Neuronal stem cell (in vitro differentiated cells): ENCODE data around the gene ZNF197.
A peak's percentile ranks its signal among the peaks of the same experiment; 100 is the strongest.

ENCODE experiments used
- DNase-seq: peaks from one replicate; pipeline ENCODE4 v3.0.0-alpha.2; 2013; ENCODE audit warnings: low spot score
- H2AFZ ChIP-seq: one replicate; pipeline ENCODE4 v1.6.1; 2013; ENCODE audit warnings: mild to moderate bottlenecking, low read length, inconsistent platforms
- H2AK5ac ChIP-seq: 2 replicates; pipeline ENCODE4 v1.6.1; 2013; ENCODE audit warnings: low read depth, mild to moderate bottlenecking, inconsistent platforms, low read length, moderate library complexity, mixed read lengths
- H2BK120ac ChIP-seq: 2 replicates; pipeline ENCODE4 v1.6.1; 2013; ENCODE audit warnings: low read depth, mild to moderate bottlenecking, inconsistent platforms, low read length, moderate library complexity, mixed read lengths
- H2BK12ac ChIP-seq: one replicate; pipeline ENCODE4 v1.6.1; 2013; ENCODE audit warnings: low read length, inconsistent platforms
- H2BK15ac ChIP-seq: 2 replicates; pipeline ENCODE4 v1.6.1; 2013; ENCODE audit warnings: mild to moderate bottlenecking, low read length, inconsistent platforms, mixed read lengths
- H2BK5ac ChIP-seq: one replicate; pipeline ENCODE4 v1.6.1; 2013; ENCODE audit warnings: inconsistent platforms, mild to moderate bottlenecking, low read length, moderate library complexity
- H3K14ac ChIP-seq: one replicate; pipeline ENCODE4 v1.6.1; 2013; ENCODE audit warnings: low read length, inconsistent platforms
- H3K18ac ChIP-seq: 2 replicates; pipeline ENCODE4 v1.6.1; 2013; ENCODE audit warnings: low read length, inconsistent platforms
- H3K23ac ChIP-seq: 2 replicates; pipeline ENCODE4 v1.6.1; 2013; ENCODE audit warnings: low read depth, mild to moderate bottlenecking, mixed read lengths, low read length, inconsistent platforms; ENCODE audit not compliant: poor library complexity
- H3K27ac ChIP-seq: replicated peaks from 3 replicates; pipeline ENCODE4 v1.5.1; 2013; ENCODE audit warnings: low read length, inconsistent platforms
- H3K27me3 ChIP-seq, 3 experiments: 2 replicates each; pipeline ENCODE4 v1.6.1; 2013; ENCODE audit warnings: low read length in 3 of 3, mild to moderate bottlenecking in 2 of 3, inconsistent platforms in 1 of 3, low read depth in 1 of 3, mixed read lengths in 1 of 3, moderate library complexity in 1 of 3; ENCODE audit not compliant: control insufficient read depth in 3 of 3, insufficient read depth in 3 of 3
- H3K36me3 ChIP-seq, 2 donors: replicated peaks in 1 of 2; 2 replicates each; pipeline ENCODE4 v1.6.1; 2013; ENCODE audit warnings: low read length in 2 of 2; ENCODE audit not compliant: control insufficient read depth in 2 of 2, insufficient read depth in 2 of 2
- H3K4ac ChIP-seq: 2 replicates; pipeline ENCODE4 v1.6.1; 2013; ENCODE audit warnings: inconsistent platforms, mild to moderate bottlenecking, low read length, moderate library complexity
- H3K4me1 ChIP-seq, 2 donors: 1 replicate in 1 of 2; 2 replicates in 1 of 2; pipeline ENCODE4 v1.6.1; 2013; ENCODE audit warnings: low read length in 2 of 2, low read depth in 1 of 2; ENCODE audit not compliant: control insufficient read depth in 2 of 2, insufficient read depth in 1 of 2
- H3K4me2 ChIP-seq: one replicate; pipeline ENCODE4 v1.6.1; 2013; ENCODE audit warnings: mild to moderate bottlenecking, low read length, inconsistent platforms; ENCODE audit not compliant: insufficient read depth, poor library complexity, severe bottlenecking
- H3K4me3 ChIP-seq, 2 donors: 2 replicates each; pipeline ENCODE4 v1.5.1; 2013; ENCODE audit warnings: low read length in 2 of 2, mild to moderate bottlenecking in 2 of 2, inconsistent platforms in 1 of 2, moderate library complexity in 1 of 2
- H3K79me1 ChIP-seq: one replicate; pipeline ENCODE4 v1.6.1; 2013; ENCODE audit warnings: low read depth, mild to moderate bottlenecking, inconsistent platforms, low read length, moderate library complexity
- H3K9ac ChIP-seq: one replicate; pipeline ENCODE4 v1.6.1; 2013; ENCODE audit warnings: mild to moderate bottlenecking, low read depth, low read length, inconsistent platforms; ENCODE audit not compliant: poor library complexity
- H3K9me3 ChIP-seq, 2 donors: replicated peaks in 1 of 2; 2 replicates each; pipeline versions ENCODE3 to v1.6.1; 2013; ENCODE audit warnings: low read length in 2 of 2, mild to moderate bottlenecking in 2 of 2, inconsistent platforms in 1 of 2, low read depth in 1 of 2, mixed read lengths in 1 of 2, moderate library complexity in 1 of 2; ENCODE audit not compliant: control insufficient read depth in 2 of 2, insufficient read depth in 1 of 2
- H4K8ac ChIP-seq: one replicate; pipeline ENCODE4 v1.6.1; 2013; ENCODE audit warnings: low read depth, mild to moderate bottlenecking, inconsistent platforms, low read length, moderate library complexity
- H4K91ac ChIP-seq: one replicate; pipeline ENCODE4 v1.6.1; 2013; ENCODE audit warnings: low read length, low read depth, mild to moderate bottlenecking, inconsistent platforms; ENCODE audit not compliant: poor library complexity
- WGBS, 2 donors: extraction: QIAGEN DNeasy Blood & Tissue Kit; methylation state at CpG; one replicate each; pipeline ENCODE4 v1.1.7; 2013; ENCODE audit warnings: missing lambda C conversion rate in 2 of 2, mixed read lengths in 1 of 2; ENCODE audit not compliant: insufficient read length in 2 of 2, insufficient replicate concordance in 1 of 2; ENCODE audit errors: extremely low coverage in 2 of 2; 5-methylcytosine and 5-hydroxymethylcytosine counted together

Gene ZNF197

DNA sequence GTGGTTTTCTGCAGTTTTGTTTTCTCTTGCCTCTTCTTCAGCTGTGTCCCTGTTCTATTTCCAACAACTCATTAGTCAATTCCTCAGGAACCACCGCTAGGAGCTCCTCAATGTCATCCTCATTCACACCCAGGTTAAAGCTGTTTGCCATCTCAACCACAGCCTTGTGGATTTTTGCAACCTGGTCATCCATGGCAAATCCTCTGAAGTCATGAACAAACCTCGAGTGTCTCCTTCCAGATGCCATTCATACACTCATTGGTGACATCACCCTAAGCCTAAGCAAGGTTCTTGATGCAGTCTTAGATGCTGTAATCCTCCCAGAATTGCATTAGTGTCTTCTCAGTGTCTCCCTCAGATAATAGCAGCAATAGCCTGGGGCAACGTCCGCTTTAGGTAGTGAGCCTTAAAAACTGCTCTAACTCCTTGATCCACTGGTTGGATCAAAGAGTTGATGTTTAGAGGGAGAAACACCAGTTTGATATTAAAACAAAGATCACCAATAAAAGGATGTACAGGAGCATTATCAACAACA is 56.2 kb downstream of the ZNF197 start:
- Histone ChIP-seq H3K79me1 (no peaks in the 10 kb centered on the region), H3K4me2 (no peak overlapping the region), H3K9ac (no peak overlapping the region), H3K9me3 (peaks cover 29 to 61% of the 10 kb centered on the region in 2 donors), H3K27me3 (no peaks in the 10 kb centered on the region), H4K91ac (no peak overlapping the region), H2BK15ac (no peak overlapping the region), H3K18ac (no peak overlapping the region), H2AFZ (no peak overlapping the region), H3K23ac (no peak overlapping the region), H3K14ac (no peak overlapping the region), H3K4me1 (no peaks in the 10 kb centered on the region), H2AK5ac (no peak overlapping the region), H3K4me3 (no peak overlapping the region), H3K27ac (no peak overlapping the region), H3K36me3 (peaks cover 1 to 38% of the 10 kb centered on the region in 2 donors), H2BK12ac (no peak overlapping the region), H2BK5ac (no peak overlapping the region), H3K4ac (no peak overlapping the region), H4K8ac (no peak overlapping the region), H2BK120ac (no peak overlapping the region)
- no peak for DNase-seq
- WGBS, 2 donors = no CpG with 5 or more reads among the region's 4 CpGs

DNA sequence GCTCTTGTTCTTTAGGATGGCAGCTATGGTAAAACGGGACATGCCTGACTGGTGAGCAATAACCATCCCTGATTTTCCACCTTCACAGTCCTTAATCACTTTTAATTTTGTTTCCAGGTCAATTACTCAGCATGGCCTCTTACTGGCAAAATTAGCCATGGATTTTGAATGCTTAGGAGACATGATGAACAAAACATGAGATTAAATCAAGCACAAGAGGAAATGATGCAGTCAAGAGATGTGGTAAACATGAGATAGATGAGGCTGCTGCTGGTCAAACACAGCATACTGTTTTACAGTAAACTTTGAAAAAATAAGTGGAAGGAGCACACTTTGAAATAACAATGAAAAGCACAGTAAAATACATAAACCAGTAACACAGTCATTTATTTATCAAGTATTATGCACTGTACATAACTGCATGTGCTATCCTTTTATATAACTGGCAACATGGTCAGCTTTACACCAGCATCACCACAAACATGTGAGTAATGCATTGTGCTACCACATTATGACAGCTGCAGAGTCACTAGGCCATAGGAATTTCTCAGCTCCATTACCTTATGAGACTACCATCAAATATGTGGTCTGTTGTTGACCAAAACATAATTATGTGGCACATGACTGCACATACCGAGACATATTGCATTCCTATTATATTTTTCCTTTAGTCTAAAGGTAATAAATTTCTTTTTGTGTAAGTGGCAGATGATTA is 57.5 kb downstream of the ZNF197 start:
- Histone ChIP-seq H3K9me3 (peaks cover 24 to 73% of the 10 kb centered on the region in 2 donors), H3K4me1 (no peaks in the 10 kb centered on the region), H3K27ac (no peak overlapping the region), H2AFZ (no peak overlapping the region), H3K4ac (no peak overlapping the region), H3K27me3 (no peaks in the 10 kb centered on the region), H4K8ac (no peak overlapping the region), H3K79me1 (no peaks in the 10 kb centered on the region), H2AK5ac (no peak overlapping the region), H3K4me3 (no peak overlapping the region), H3K14ac (no peak overlapping the region), H3K18ac (no peak overlapping the region), H2BK120ac (no peak overlapping the region), H2BK5ac (no peak overlapping the region), H3K9ac (no peak overlapping the region), H4K91ac (no peak overlapping the region), H2BK15ac (no peak overlapping the region), H3K36me3 (peaks cover 1 to 38% of the 10 kb centered on the region in 2 donors), H2BK12ac (no peak overlapping the region), H3K4me2 (no peak overlapping the region), H3K23ac (no peak overlapping the region)
- WGBS, 2 donors = no CpG with 5 or more reads among the region's 2 CpGs
- no peak for DNase-seq

DNA sequence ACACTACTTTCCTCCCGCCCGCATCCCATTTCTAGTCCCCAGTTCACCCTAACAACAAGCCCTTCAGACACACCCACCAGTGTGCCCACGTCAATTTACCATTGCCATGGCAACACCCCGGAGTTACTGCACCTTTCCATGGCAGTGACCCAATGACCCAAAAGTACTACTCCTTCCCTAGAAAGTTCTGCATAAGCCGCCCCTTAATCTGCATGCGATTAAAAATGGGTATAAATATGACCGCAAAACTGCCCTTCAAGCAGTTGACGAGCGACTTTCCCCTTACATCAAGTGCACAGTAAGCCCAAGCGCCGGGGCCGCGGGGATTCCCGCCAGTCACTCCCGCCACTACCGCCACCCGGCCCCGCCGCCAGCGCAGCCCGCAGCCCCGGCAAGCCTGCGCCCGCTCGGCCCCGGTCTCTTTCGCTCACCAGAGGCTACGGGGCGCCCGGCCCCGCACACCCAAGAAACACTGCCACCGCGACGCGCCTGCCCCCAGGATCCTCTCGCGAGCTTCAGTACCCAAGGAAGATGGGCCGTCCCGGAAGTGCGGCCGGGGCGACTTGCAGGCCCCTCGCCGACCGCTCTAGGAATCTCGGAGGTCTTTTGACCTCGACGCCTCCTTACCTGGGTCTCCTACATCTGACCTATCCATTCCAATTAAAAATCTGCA is 60.4 kb downstream of the ZNF197 start:
- no peaks in the 10 kb centered on the region for H3K79me1 ChIP-seq
- H3K27ac ChIP-seq = no peak overlapping the region
- no peaks in the 10 kb centered on the region for H3K4me1 ChIP-seq
- no peaks in the 10 kb centered on the region for H3K27me3 ChIP-seq
- H2BK5ac ChIP-seq = no peak overlapping the region
- no peak overlapping the region for H4K91ac ChIP-seq
- peak overlapping the region; percentile 38 for H3K4me2 ChIP-seq
- peak; percentile 17 for DNase-seq
- H3K9ac ChIP-seq = peak overlapping the region; percentile 21
- H2AK5ac ChIP-seq = no peak overlapping the region
- no peak overlapping the region for H2BK15ac ChIP-seq
- H3K4me3 ChIP-seq = peak overlapping the region; percentile 76 to 90
- no peak overlapping the region for H3K14ac ChIP-seq
- no peak overlapping the region for H2BK12ac ChIP-seq
- WGBS, 2 donors = no CpG with 5 or more reads among the region's 48 CpGs
- peak overlapping the region; percentile 97 for H2AFZ ChIP-seq
- no peak overlapping the region for H3K23ac ChIP-seq
- no peak overlapping the region for H4K8ac ChIP-seq
- peaks cover 1 to 38% of the 10 kb centered on the region in 2 donors for H3K36me3 ChIP-seq
- peaks cover 19 to 59% of the 10 kb centered on the region in 2 donors for H3K9me3 ChIP-seq
- H3K18ac ChIP-seq = peak overlapping the region; percentile 75
- no peak overlapping the region for H2BK120ac ChIP-seq
- H3K4ac ChIP-seq = no peak overlapping the region

GRCh38 chr3:44687898-44688297 is 63.1 kb downstream of the ZNF197 start:
- no peak for DNase-seq
- peaks cover 1 to 16% of the 10 kb centered on the region in 2 donors for H3K36me3 ChIP-seq
- no peaks in the 10 kb centered on the region for H3K27me3 ChIP-seq
- no peak overlapping the region for H4K91ac ChIP-seq
- H3K18ac ChIP-seq = no peak overlapping the region
- no peak overlapping the region for H2BK120ac ChIP-seq
- H3K23ac ChIP-seq = no peak overlapping the region
- no peak overlapping the region for H3K14ac ChIP-seq
- H2BK5ac ChIP-seq = no peak overlapping the region
- peaks cover 14 to 36% of the 10 kb centered on the region in 2 donors for H3K9me3 ChIP-seq
- no peak overlapping the region for H2BK15ac ChIP-seq
- no peak overlapping the region for H3K4ac ChIP-seq
- H2BK12ac ChIP-seq = no peak overlapping the region
- no peaks in the 10 kb centered on the region for H3K4me1 ChIP-seq
- H3K4me2 ChIP-seq = no peak overlapping the region
- H3K9ac ChIP-seq = no peak overlapping the region
- H3K79me1 ChIP-seq = no peaks in the 10 kb centered on the region
- no CpG with 5 or more reads among the region's 1 CpG for WGBS, 2 donors
- H4K8ac ChIP-seq = no peak overlapping the region
- H2AK5ac ChIP-seq = no peak overlapping the region
- H3K4me3 ChIP-seq = no peak overlapping the region
- H3K27ac ChIP-seq = no peak overlapping the region
- H2AFZ ChIP-seq = no peak overlapping the region
